Thoracic aorta (tissue), 2 donors: ENCODE measurements around the gene INO80C. TPM values are rescaled to one million over a fixed set of nuclear protein-coding genes. Genes with fewer than 3 reads are reported as not detected.

ENCODE experiments used
- ATAC-seq: fragments of 150-250 bp; one replicate; pipeline ENCODE4 v1.8.0; 2017; ENCODE audit warnings: low read depth; ENCODE audit not compliant: insufficient number of reproducible peaks, low FRiP score
- DNase-seq: peaks from one replicate; pipeline ENCODE4 v3.0.0-alpha.2; 2020; ENCODE audit warnings: low spot score
- H3K27ac ChIP-seq, 2 donors: fragments of 200-600 bp; sonication (generic); 1 replicate in 1 of 2; 2 replicates in 1 of 2; pipeline ENCODE4 v1.5.1; 2016; ENCODE audit warnings: mild to moderate bottlenecking in 2 of 2, moderate library complexity in 2 of 2
- H3K27me3 ChIP-seq: fragments of 200-600 bp; sonication (generic); replicated peaks from 2 replicates; pipeline ENCODE4 v1.6.0; 2016; ENCODE audit warnings: mild to moderate bottlenecking; ENCODE audit not compliant: insufficient read depth
- H3K36me3 ChIP-seq: fragments of 200-600 bp; sonication (generic); one replicate; pipeline ENCODE4 v1.5.1; 2016
- H3K4me1 ChIP-seq, 2 donors: fragments of 200-600 bp; sonication (generic); 1 replicate in 1 of 2; 2 replicates in 1 of 2; pipeline versions ENCODE4 v1.5.1 to v1.6.0; 2016; ENCODE audit warnings: low read depth in 2 of 2, mild to moderate bottlenecking in 1 of 2; ENCODE audit not compliant: control insufficient read depth in 1 of 2
- H3K4me3 ChIP-seq: fragments of 200-600 bp; sonication (generic); 2 replicates; pipeline ENCODE4 v1.5.1; 2016; ENCODE audit warnings: mild to moderate bottlenecking
- H3K9me3 ChIP-seq: fragments of 200-600 bp; sonication (generic); 2 replicates; pipeline ENCODE4 v1.5.1; 2016
- total RNA-seq, 2 donors: library from RNA; depleted of rRNA; stranded (reverse); fragments of >200 nt; gene quantifications; one replicate each; pipeline versions ENCODE4 v1.1.0 to v1.2.3, GENCODE V29; 2016
- TF ChIP-seq, protein P1 (sequence below): fragments of 200-600 bp; sonication (generic); IDR thresholded peaks from one replicate; pipeline ENCODE4 v1.5.1; 2019; ENCODE audit warnings: antibody characterized with exemption

The INO80C gene, protein sequence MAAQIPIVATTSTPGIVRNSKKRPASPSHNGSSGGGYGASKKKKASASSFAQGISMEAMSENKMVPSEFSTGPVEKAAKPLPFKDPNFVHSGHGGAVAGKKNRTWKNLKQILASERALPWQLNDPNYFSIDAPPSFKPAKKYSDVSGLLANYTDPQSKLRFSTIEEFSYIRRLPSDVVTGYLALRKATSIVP
- total RNA-seq: 1 to 10 TPM; 3.0 to 7.3 TPM

- H3K27me3 ChIP-seq: no peaks in the 10 kb centered on the region
Observed at GRCh38 chr18:35497370-35498197, at the start of gene INO80C. TSS of gene INO80C (minus strand) at chr18:35497960. CDS start at chr18:35497874, 86 bp downstream.

GRCh38 chr18:35547008-35547605, 49.3 kb upstream of the INO80C start:
- ATAC-seq (no peak), DNase-seq (no peak)
- Histone ChIP-seq H3K27me3 (no peaks in the 10 kb centered on the region), H3K4me3 (no peak overlapping the region), H3K4me1 (no peaks in the 10 kb centered on the region), H3K9me3 (no peaks in the 10 kb centered on the region), H3K36me3 (no peaks in the 10 kb centered on the region), H3K27ac (no peak overlapping the region)
- TF ChIP-seq, protein P1, sequence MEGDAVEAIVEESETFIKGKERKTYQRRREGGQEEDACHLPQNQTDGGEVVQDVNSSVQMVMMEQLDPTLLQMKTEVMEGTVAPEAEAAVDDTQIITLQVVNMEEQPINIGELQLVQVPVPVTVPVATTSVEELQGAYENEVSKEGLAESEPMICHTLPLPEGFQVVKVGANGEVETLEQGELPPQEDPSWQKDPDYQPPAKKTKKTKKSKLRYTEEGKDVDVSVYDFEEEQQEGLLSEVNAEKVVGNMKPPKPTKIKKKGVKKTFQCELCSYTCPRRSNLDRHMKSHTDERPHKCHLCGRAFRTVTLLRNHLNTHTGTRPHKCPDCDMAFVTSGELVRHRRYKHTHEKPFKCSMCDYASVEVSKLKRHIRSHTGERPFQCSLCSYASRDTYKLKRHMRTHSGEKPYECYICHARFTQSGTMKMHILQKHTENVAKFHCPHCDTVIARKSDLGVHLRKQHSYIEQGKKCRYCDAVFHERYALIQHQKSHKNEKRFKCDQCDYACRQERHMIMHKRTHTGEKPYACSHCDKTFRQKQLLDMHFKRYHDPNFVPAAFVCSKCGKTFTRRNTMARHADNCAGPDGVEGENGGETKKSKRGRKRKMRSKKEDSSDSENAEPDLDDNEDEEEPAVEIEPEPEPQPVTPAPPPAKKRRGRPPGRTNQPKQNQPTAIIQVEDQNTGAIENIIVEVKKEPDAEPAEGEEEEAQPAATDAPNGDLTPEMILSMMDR: no peak

More at GRCh38 chr18:35497370-35498197, at the start of gene INO80C:
- Histone ChIP-seq H3K9me3 (no peaks in the 10 kb centered on the region), H3K27ac (peak within 1 kb of the TSS; percentile 93 to 95), H3K36me3 (no peaks in the 10 kb centered on the region), H3K4me3 (peak within 1 kb of the TSS; percentile 89), H3K4me1 (peaks cover 10 to 16% of the 10 kb centered on the region in 2 donors)
- peak; percentile 95 for ATAC-seq
- peak; percentile 77 for DNase-seq
- TF ChIP-seq, protein P1: no peak

- DNase-seq (no peak), ATAC-seq (no peak)
- no peak overlapping the region for H3K4me3 ChIP-seq
- no peaks in the 10 kb centered on the region for H3K4me1 ChIP-seq
- H3K36me3 ChIP-seq: no peaks in the 10 kb centered on the region
- H3K27ac ChIP-seq: no peak overlapping the region
- no peaks in the 10 kb centered on the region for H3K9me3 ChIP-seq
- no peaks in the 10 kb centered on the region for H3K27me3 ChIP-seq
- TF ChIP-seq, protein P1: no peak
Observed at GRCh38 chr18:35542356-35542755, 44.6 kb upstream of the INO80C start.

DNA sequence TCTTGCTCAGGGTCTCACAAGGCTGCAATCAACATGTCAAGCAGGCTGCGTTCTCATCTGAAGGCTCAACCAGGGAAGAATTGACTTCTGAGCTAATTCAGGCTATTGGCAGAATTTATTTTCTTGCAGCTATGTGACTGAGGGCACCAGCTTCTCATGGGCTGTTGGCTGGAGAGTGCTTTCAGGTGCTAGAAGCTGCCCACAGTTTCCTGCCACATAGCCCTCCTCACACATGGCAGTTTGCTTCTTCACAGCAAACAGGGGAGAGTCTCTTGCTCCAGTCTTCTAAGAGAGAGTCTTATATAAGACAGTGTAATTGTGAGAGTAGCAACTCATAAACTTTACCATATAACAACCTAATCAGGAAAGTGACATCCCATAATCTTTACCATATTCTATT, 37.5 kb upstream of the INO80C start:
- Histone ChIP-seq H3K9me3 (peaks cover 5% of the 10 kb centered on the region), H3K4me3 (no peak overlapping the region), H3K4me1 (no peaks in the 10 kb centered on the region), H3K27me3 (no peaks in the 10 kb centered on the region), H3K36me3 (no peaks in the 10 kb centered on the region), H3K27ac (no peak overlapping the region)
- TF ChIP-seq, protein P1: no peak
- no peak for ATAC-seq
- DNase-seq: no peak

- no peak for DNase-seq
- no peak overlapping the region for H3K27ac ChIP-seq
- H3K36me3 ChIP-seq: no peaks in the 10 kb centered on the region
- H3K27me3 ChIP-seq: no peaks in the 10 kb centered on the region
- peaks cover 5% of the 10 kb centered on the region for H3K9me3 ChIP-seq
- H3K4me3 ChIP-seq: no peak overlapping the region
- TF ChIP-seq, protein P1: no peak
- ATAC-seq: no peak
- no peaks in the 10 kb centered on the region for H3K4me1 ChIP-seq
Observed at GRCh38 chr18:35533916-35534405, 36.2 kb upstream of the INO80C start.
